NCI-H1930 (cell line): Measurements from ENCODE around the gene CBX4.

Experiments used
- DNase-seq, 2 experiments: peaks; one replicate each; lab custom pipeline; 2025; lab: John Stamatoyannopoulos, UW

The CBX4 gene

GRCh38 chr17:79785900-79786810, 53.1 kb downstream of the CBX4 start:
- no peak for DNase-seq

- DNase-seq: no peak
These were observed 54.0 kb downstream of the CBX4 start for GRCh38 chr17:79785017-79785899.

- DNase-seq: no peak
These were observed 54.8 kb downstream of the CBX4 start for GRCh38 chr17:79784353-79785016.

GRCh38 chr17:79783891-79784290, 55.3 kb downstream of the CBX4 start:
- DNase-seq: no peak
